DOHH2 (cell line): ENCODE data around the gene LRMDA.

ENCODE experiments used
- H3F3A ChIP-seq: fragments of 200-600 bp; sonication (generic), shearing (Covaris generic); 2 replicates; pipeline ENCODE4 v1.6.0; 2016; ENCODE audit warnings: antibody characterized with exemption, mild to moderate bottlenecking; ENCODE audit not compliant: control insufficient read depth, insufficient read depth
- H3K27ac ChIP-seq: fragments of 200-600 bp; sonication (generic); 2 replicates; pipeline ENCODE4 v1.5.1; 2014; ENCODE audit warnings: low read depth, mild to moderate bottlenecking, low read length, moderate library complexity
- H3K27me3 ChIP-seq: fragments of 200-600 bp; sonication (generic); 2 replicates; pipeline ENCODE4 v1.6.1; 2014; ENCODE audit warnings: mild to moderate bottlenecking, low read length, mixed read lengths; ENCODE audit not compliant: control insufficient read depth
- H3K36me3 ChIP-seq: fragments of 200-600 bp; sonication (generic); 2 replicates; pipeline ENCODE4 v1.6.1; 2014; ENCODE audit warnings: mild to moderate bottlenecking, low read length, moderate library complexity, mixed read lengths; ENCODE audit not compliant: control insufficient read depth
- H3K4me1 ChIP-seq: fragments of 200-600 bp; sonication (generic); 2 replicates; pipeline ENCODE4 v1.6.1; 2014; ENCODE audit warnings: mild to moderate bottlenecking, low read length, mixed read lengths; ENCODE audit not compliant: control insufficient read depth
- H3K4me2 ChIP-seq: fragments of 200-600 bp; sonication (generic); 2 replicates; pipeline ENCODE4 v1.6.0; 2014; ENCODE audit warnings: mild to moderate bottlenecking, low read length, moderate library complexity
- H3K4me3 ChIP-seq: fragments of 200-600 bp; sonication (generic); 2 replicates; pipeline ENCODE4 v1.5.1; 2014; ENCODE audit warnings: mild to moderate bottlenecking, low read length, mixed read lengths
- H3K79me2 ChIP-seq: fragments of 200-600 bp; sonication (generic); 2 replicates; pipeline ENCODE4 v1.6.1; 2014; ENCODE audit warnings: mild to moderate bottlenecking, low read length, mixed read lengths; ENCODE audit not compliant: control insufficient read depth
- H3K9me2 ChIP-seq: fragments of 200-600 bp; sonication (generic); replicated peaks from 2 replicates; pipeline ENCODE4 v1.6.1; 2014; ENCODE audit warnings: mild to moderate bottlenecking, low read length, mixed read lengths; ENCODE audit not compliant: control insufficient read depth
- H3K9me3 ChIP-seq: fragments of 200-600 bp; sonication (generic); 2 replicates; pipeline ENCODE4 v1.6.1; 2014; ENCODE audit warnings: antibody characterized with exemption, low read length, mixed read lengths; ENCODE audit not compliant: control insufficient read depth, insufficient read depth
- H4K20me1 ChIP-seq: fragments of 200-600 bp; sonication (generic); 2 replicates; pipeline ENCODE4 v1.6.0; 2014; ENCODE audit warnings: low read depth, mild to moderate bottlenecking, antibody characterized with exemption, low read length, moderate library complexity; ENCODE audit not compliant: control insufficient read depth, insufficient read depth
- EZH2phosphoT487 ChIP-seq: fragments of 200-600 bp; sonication (generic); IDR thresholded peaks from 2 replicates; pipeline ENCODE4 v1.6.1; 2017; ENCODE audit warnings: borderline replicate concordance, mild to moderate bottlenecking, antibody characterized with exemption, low read length, moderate library complexity, mixed read lengths
- TF ChIP-seq, protein P1 (sequence below): fragments of 200-600 bp; sonication (generic); IDR thresholded peaks from one replicate; pipeline ENCODE4 v1.5.1; 2014; ENCODE audit warnings: antibody characterized with exemption, mild to moderate bottlenecking, low read depth, low read length; ENCODE audit not compliant: poor library complexity, severe bottlenecking

LRMDA gene

DNA sequence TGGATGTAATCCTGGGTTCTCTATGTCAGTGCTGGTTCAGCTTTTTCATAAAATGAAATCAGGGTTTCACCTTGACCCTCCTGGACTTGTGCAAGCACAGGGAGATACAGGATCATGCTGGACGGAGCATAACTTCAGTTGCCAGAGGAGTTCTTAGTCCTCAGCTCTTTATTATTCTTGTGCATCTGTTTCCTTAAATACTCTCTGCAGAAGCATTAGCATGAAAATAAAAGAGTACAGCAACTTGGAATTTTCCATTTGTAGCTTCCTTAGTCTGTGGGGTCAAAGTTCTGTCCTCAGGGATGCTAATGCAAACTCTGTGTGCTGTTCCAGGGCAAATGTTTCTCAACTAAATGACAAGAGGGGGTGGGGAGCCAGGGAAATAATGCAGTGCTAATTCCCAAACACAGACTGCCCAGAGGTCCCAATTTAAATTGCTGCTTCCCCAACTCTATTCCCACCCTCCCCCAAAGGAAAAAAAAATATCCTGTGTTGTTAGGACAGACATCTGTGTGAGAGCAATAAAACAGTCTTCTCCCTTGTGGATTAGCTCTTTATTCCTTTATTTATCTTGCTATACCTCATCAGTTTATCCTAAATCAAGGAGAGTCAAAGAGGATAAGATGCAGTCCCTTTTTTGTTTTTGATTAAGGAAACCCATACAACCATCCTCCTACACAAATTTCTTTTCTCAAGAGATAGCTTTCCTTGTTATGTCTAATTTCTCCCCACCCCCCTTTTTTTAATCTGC, 905.0 kb downstream of the LRMDA start:
- Histone ChIP-seq H4K20me1 (no peaks in the 10 kb centered on the region), H3K36me3 (no peaks in the 10 kb centered on the region), H3F3A (no peaks in the 10 kb centered on the region), H3K27me3 (no peaks in the 10 kb centered on the region), H3K4me3 (no peak overlapping the region), H3K27ac (no peak overlapping the region), H3K9me2 (no peaks in the 10 kb centered on the region), H3K4me2 (no peak overlapping the region), H3K9me3 (no peaks in the 10 kb centered on the region), H3K4me1 (no peaks in the 10 kb centered on the region), H3K79me2 (no peaks in the 10 kb centered on the region)
- no peak for TF ChIP-seq EZH2phosphoT487
- TF ChIP-seq, protein P1, sequence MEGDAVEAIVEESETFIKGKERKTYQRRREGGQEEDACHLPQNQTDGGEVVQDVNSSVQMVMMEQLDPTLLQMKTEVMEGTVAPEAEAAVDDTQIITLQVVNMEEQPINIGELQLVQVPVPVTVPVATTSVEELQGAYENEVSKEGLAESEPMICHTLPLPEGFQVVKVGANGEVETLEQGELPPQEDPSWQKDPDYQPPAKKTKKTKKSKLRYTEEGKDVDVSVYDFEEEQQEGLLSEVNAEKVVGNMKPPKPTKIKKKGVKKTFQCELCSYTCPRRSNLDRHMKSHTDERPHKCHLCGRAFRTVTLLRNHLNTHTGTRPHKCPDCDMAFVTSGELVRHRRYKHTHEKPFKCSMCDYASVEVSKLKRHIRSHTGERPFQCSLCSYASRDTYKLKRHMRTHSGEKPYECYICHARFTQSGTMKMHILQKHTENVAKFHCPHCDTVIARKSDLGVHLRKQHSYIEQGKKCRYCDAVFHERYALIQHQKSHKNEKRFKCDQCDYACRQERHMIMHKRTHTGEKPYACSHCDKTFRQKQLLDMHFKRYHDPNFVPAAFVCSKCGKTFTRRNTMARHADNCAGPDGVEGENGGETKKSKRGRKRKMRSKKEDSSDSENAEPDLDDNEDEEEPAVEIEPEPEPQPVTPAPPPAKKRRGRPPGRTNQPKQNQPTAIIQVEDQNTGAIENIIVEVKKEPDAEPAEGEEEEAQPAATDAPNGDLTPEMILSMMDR = no peak

DNA sequence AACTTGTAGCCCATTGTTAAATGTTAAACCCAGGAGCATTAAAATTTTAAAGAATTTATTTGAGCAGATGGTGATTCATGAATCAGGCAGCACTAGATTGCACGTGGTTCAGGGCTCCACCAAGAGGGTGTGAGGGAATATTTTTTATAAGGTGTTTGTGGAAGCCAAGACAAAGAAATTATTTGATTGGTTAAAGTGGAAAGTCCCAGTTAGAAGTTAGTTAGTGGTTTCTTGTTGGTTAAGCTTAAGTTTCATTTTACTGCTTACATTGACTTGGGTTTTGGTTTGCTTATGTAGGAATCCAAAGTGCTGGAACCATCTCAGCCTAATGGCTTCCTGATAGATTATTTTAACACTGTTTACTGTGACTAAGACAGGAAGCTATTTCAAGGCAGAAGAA, 906.2 kb downstream of the LRMDA start:
- Histone ChIP-seq H3F3A (no peaks in the 10 kb centered on the region), H3K4me1 (no peaks in the 10 kb centered on the region), H3K36me3 (no peaks in the 10 kb centered on the region), H3K27me3 (no peaks in the 10 kb centered on the region), H3K4me3 (no peak overlapping the region), H3K9me2 (no peaks in the 10 kb centered on the region), H3K9me3 (no peaks in the 10 kb centered on the region), H3K27ac (no peak overlapping the region), H3K4me2 (no peak overlapping the region), H4K20me1 (no peaks in the 10 kb centered on the region), H3K79me2 (no peaks in the 10 kb centered on the region)
- TF ChIP-seq EZH2phosphoT487 = no peak

DNA sequence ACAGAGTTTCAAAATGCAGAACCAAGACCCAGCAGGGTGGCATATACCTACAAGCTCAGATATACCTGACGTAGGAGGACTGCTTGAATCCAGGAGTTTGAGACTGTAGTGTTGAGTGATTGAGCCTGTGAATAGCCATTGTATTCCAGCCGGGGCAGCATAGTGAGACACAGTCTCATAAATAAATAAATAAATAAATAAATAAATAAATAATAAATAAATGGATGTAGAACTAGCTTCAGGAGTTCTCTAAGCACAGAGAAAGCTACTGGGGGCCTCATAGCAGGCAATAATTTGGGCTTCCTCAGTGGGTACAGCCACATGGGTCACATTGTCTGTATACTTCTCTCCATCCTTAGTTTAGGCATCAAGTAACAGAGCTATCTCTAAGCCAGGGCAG, 906.8 kb downstream of the LRMDA start:
- H3K27ac ChIP-seq = no peak overlapping the region
- TF ChIP-seq, protein P1 = no peak
- TF ChIP-seq EZH2phosphoT487 = no peak

DNA sequence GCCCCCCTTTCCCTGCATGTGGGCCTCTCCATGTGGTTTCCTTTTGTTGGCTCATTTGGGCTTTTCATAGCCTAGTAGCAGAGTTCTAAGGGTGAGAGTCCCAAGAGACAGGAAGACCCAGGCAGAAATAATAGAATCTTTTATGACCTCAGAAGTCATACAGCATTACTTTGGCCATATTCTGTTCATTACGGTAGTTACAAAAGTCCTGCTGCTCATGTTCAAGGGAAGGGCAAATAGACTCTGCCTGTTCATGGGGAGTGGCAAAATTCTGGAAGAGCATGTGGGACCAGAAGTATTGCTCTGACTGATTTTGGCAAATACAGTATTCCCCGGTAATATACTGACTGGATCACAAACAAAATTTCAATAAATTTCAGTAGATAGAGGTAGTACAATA, 910.3 kb downstream of the LRMDA start:
- no peaks in the 10 kb centered on the region for H3K79me2 ChIP-seq
- no peak overlapping the region for H3K4me3 ChIP-seq
- H4K20me1 ChIP-seq = no peaks in the 10 kb centered on the region
- H3K9me2 ChIP-seq = no peaks in the 10 kb centered on the region
- H3K4me2 ChIP-seq = no peak overlapping the region
- no peaks in the 10 kb centered on the region for H3K4me1 ChIP-seq
- no peaks in the 10 kb centered on the region for H3K27me3 ChIP-seq
- no peak overlapping the region for H3K27ac ChIP-seq
- H3K9me3 ChIP-seq = no peaks in the 10 kb centered on the region
- H3K36me3 ChIP-seq = no peaks in the 10 kb centered on the region
- TF ChIP-seq, protein P1 = no peak
- TF ChIP-seq EZH2phosphoT487 = no peak
- no peaks in the 10 kb centered on the region for H3F3A ChIP-seq

More for the DNA sequence above, 906.8 kb downstream of the LRMDA start:
- Histone ChIP-seq H3K79me2 (no peaks in the 10 kb centered on the region), H3K27me3 (no peaks in the 10 kb centered on the region), H3K9me3 (no peaks in the 10 kb centered on the region), H3K4me3 (no peak overlapping the region), H3F3A (no peaks in the 10 kb centered on the region), H4K20me1 (no peaks in the 10 kb centered on the region), H3K36me3 (no peaks in the 10 kb centered on the region), H3K9me2 (no peaks in the 10 kb centered on the region), H3K4me2 (no peak overlapping the region), H3K4me1 (no peaks in the 10 kb centered on the region)
